CD14-positive monocyte (primary cell): ENCODE measurements around the gene ZDHHC11. TPM values are rescaled to one million over a fixed set of nuclear protein-coding genes. Genes with fewer than 3 reads are reported as not detected.

Experiments used
- DNase-seq, 3 donors: peaks; one replicate each; pipeline ENCODE4 v3.0.0-alpha.2; 2011 to 2022
- H2AFZ ChIP-seq: 2 replicates; pipeline ENCODE4 v1.6.0; 2012; ENCODE audit warnings: mild to moderate bottlenecking, low read depth, low read length, inconsistent platforms; ENCODE audit not compliant: insufficient read depth, poor library complexity, severe bottlenecking
- H3K27ac ChIP-seq, 2 donors: 1 replicate in 1 of 2; 2 replicates in 1 of 2; pipeline ENCODE4 v1.5.1; 2012 to 2013; ENCODE audit warnings: low read length in 2 of 2, control low read depth in 1 of 2, inconsistent platforms in 1 of 2, low read depth in 1 of 2, mild to moderate bottlenecking in 1 of 2
- H3K27me3 ChIP-seq, 2 donors: one replicate each; pipeline versions ENCODE4 v1.6.0 to v1.6.1; 2011 to 2013; ENCODE audit warnings: low read length in 2 of 2; ENCODE audit not compliant: control insufficient read depth in 2 of 2, insufficient read depth in 2 of 2
- H3K36me3 ChIP-seq, 2 donors: replicated peaks in 1 of 2; 1 replicate in 1 of 2; 2 replicates in 1 of 2; pipeline versions ENCODE4 v1.5.1 to v1.6.1; 2012 to 2013; ENCODE audit warnings: low read length in 2 of 2, control low read depth in 1 of 2, inconsistent platforms in 1 of 2, mild to moderate bottlenecking in 1 of 2; ENCODE audit not compliant: insufficient read depth in 2 of 2, control insufficient read depth in 1 of 2
- H3K4me1 ChIP-seq, 2 donors: 1 replicate in 1 of 2; 2 replicates in 1 of 2; pipeline versions ENCODE4 v1.5.1 to v1.6.1; 2012 to 2013; ENCODE audit warnings: low read length in 2 of 2, control low read depth in 1 of 2, inconsistent platforms in 1 of 2, mild to moderate bottlenecking in 1 of 2, moderate library complexity in 1 of 2; ENCODE audit not compliant: insufficient read depth in 2 of 2, control insufficient read depth in 1 of 2
- H3K4me2 ChIP-seq: replicated peaks from 2 replicates; pipeline ENCODE3; 2012; ENCODE audit warnings: low read length, moderate library complexity, mild to moderate bottlenecking; ENCODE audit not compliant: poor library complexity, severe bottlenecking; ENCODE audit errors: extremely low read depth
- H3K4me3 ChIP-seq, 3 experiments: fragments of 200-600 bp in 1 of 3; sonication (generic) in 1 of 3; replicated peaks in 1 of 3; 1 replicate in 2 of 3; 2 replicates in 1 of 3; pipeline ENCODE4 v1.5.1; 2011 to 2013; ENCODE audit warnings: low read length in 3 of 3, mild to moderate bottlenecking in 3 of 3, control low read depth in 2 of 3, low read depth in 2 of 3, inconsistent platforms in 1 of 3, moderate library complexity in 1 of 3
- H3K79me2 ChIP-seq: 2 replicates; pipeline ENCODE4 v1.6.0; 2012; ENCODE audit warnings: mild to moderate bottlenecking, control low read depth, inconsistent platforms, low read length, moderate library complexity; ENCODE audit not compliant: insufficient read depth
- H3K9ac ChIP-seq: 2 replicates; pipeline ENCODE4 v1.6.0; 2017; ENCODE audit warnings: low read length, mild to moderate bottlenecking; ENCODE audit not compliant: insufficient read depth, poor library complexity, severe bottlenecking
- H3K9me3 ChIP-seq, 2 donors: replicated peaks in 1 of 2; 1 replicate in 1 of 2; 2 replicates in 1 of 2; pipeline versions ENCODE4 v1.5.1 to v1.6.1; 2012 to 2013; ENCODE audit warnings: low read length in 2 of 2, control low read depth in 1 of 2; ENCODE audit not compliant: control insufficient read depth in 1 of 2, insufficient read depth in 1 of 2
- H4K20me1 ChIP-seq: 2 replicates; pipeline ENCODE4 v1.6.0; 2012; ENCODE audit warnings: mild to moderate bottlenecking, low read length, control low read depth, moderate library complexity; ENCODE audit not compliant: insufficient read depth
- H3K27ac Mint-ChIP-seq, 7 donors: one replicate each; pipeline ENCODE4 v1.8.0; 2020; ENCODE audit warnings: mild to moderate bottlenecking in 7 of 7, mixed read lengths in 7 of 7, moderate library complexity in 6 of 7, inconsistent platforms in 2 of 7
- H3K27me3 Mint-ChIP-seq, 3 donors: one replicate each; pipeline ENCODE4 v1.8.0; 2021 to 2022; ENCODE audit warnings: low read depth in 3 of 3, mild to moderate bottlenecking in 3 of 3, mixed read lengths in 3 of 3, moderate library complexity in 3 of 3, inconsistent platforms in 1 of 3
- H3K36me3 Mint-ChIP-seq, 2 donors: one replicate each; pipeline ENCODE4 v1.8.0; 2020; ENCODE audit warnings: mixed read lengths in 2 of 2, inconsistent platforms in 1 of 2, mild to moderate bottlenecking in 1 of 2
- H3K4me1 Mint-ChIP-seq: one replicate; pipeline ENCODE4 v1.8.0; 2020; ENCODE audit warnings: mild to moderate bottlenecking, mixed read lengths
- H3K4me3 Mint-ChIP-seq, 2 donors: one replicate each; pipeline ENCODE4 v1.8.0; 2020; ENCODE audit warnings: mild to moderate bottlenecking in 2 of 2, mixed read lengths in 2 of 2, moderate library complexity in 1 of 2
- H3K9me3 Mint-ChIP-seq, 7 donors: one replicate each; pipeline ENCODE4 v1.8.0; 2020 to 2022; ENCODE audit warnings: mixed read lengths in 7 of 7, mild to moderate bottlenecking in 6 of 7, moderate library complexity in 6 of 7, inconsistent platforms in 2 of 7
- CTCF ChIP-seq: fragments of 200-600 bp; IDR thresholded peaks from one replicate; pipeline ENCODE4 v1.8.0; 2022; ENCODE audit warnings: antibody characterized with exemption, mild to moderate bottlenecking
- WGBS: methylation state at CpG from one replicate; pipeline ENCODE4 v1.1.5; 2013; ENCODE audit warnings: missing lambda C conversion rate; ENCODE audit not compliant: insufficient coverage; 5-methylcytosine and 5-hydroxymethylcytosine counted together
- intact Hi-C, 2 donors: fragments of 100-400 bp; cut with micrococcal nuclease; formaldehyde crosslinking; loops; one replicate each; pipeline versions ENCODE4 v1.15.0 to v1.15.1; 2023
- polyA plus RNA-seq, 3 donors: library from polyadenylated mRNA; depleted of rRNA in 1 of 3; unstranded in 2 of 3; stranded (reverse) in 1 of 3; fragments of 300-500 nt in 2 of 3; fragments of >200 nt in 1 of 3; fragmentation: Illumina TruSeq in 2 of 3; gene quantifications; 1 replicate in 2 of 3; 2 replicates in 1 of 3; pipeline ENCODE4 v1.2.3, GENCODE V29; 2012 to 2021

Gene ZDHHC11
- polyA plus RNA-seq, 3 donors = 1.8 TPM; not detected in 2

- WGBS = 41% methylated on average over 11 of the region's 25 CpGs
- peaks cover 41% of the 10 kb centered on the region for H3K79me2 ChIP-seq
- H3K27me3 Mint-ChIP-seq = peaks cover 0 to 2% (median 0%) of the 10 kb centered on the region in 3 donors
These were observed 41.1 kb upstream of the ZDHHC11 start for GRCh38 chr5:891837-892393.

More at GRCh38 chr5:891837-892393, 41.1 kb upstream of the ZDHHC11 start:
- Mint-ChIP-seq H3K9me3 (no peaks in the 10 kb centered on the region), H3K4me1 (peaks cover 19% of the 10 kb centered on the region), H3K4me3 (peak overlapping the region; percentile 89 to 93), H3K27ac (peak overlapping the region; percentile 87 to 96 (median 90)), H3K36me3 (peaks cover 50 to 66% of the 10 kb centered on the region in 2 donors)
- TF ChIP-seq CTCF = no peak
- intact Hi-C loops = loop anchor here (5.0 to 10.0 kb wide), 5 partner anchors 280 to 913 kb away; partner anchors contain the start of genes CEP72 (in 1 of the 2), CLPTM1L (in 1 of the 2), NDUFS6 (in 1 of the 2) and PDCD6 (in 1 of the 2)
- Histone ChIP-seq H4K20me1 (peaks cover 28% of the 10 kb centered on the region), H3K4me2 (peak overlapping the region; percentile 90), H2AFZ (peak overlapping the region; percentile 83), H3K27ac (peak overlapping the region; percentile 10 to 90), H3K36me3 (peaks cover 40 to 65% of the 10 kb centered on the region in 2 donors), H3K27me3 (no peaks in the 10 kb centered on the region), H3K9me3 (no peaks in the 10 kb centered on the region), H3K4me1 (peaks cover 22 to 28% of the 10 kb centered on the region in 2 donors), H3K9ac (peak overlapping the region; percentile 86), H3K4me3 (peak overlapping the region; percentile 73 to 88 (median 76))
- no peak for DNase-seq
